Stomach (tissue), 4 donors: Measurements from ENCODE around the gene KLF17.

ENCODE experiments used
- CTCF ChIP-seq, 7 experiments: fragments of 450-650 bp in 4 of 7; fragments of 200-600 bp in 3 of 7; sonication (generic) in 3 of 7; IDR thresholded peaks; one replicate each; pipeline ENCODE4 v1.5.1; 2016 to 2019; ENCODE audit warnings: antibody characterized with exemption in 7 of 7, control low read depth in 2 of 7, mild to moderate bottlenecking in 1 of 7
- POLR2A ChIP-seq, 4 donors: fragments of 450-650 bp; IDR thresholded peaks; one replicate each; pipeline ENCODE4 v1.6.1; 2016; ENCODE audit warnings: antibody characterized with exemption in 4 of 4, control low read depth in 2 of 4, mild to moderate bottlenecking in 1 of 4, moderate library complexity in 1 of 4
- POLR2AphosphoS5 ChIP-seq, 3 donors: sonication (generic); formaldehyde crosslinking; IDR thresholded peaks; one replicate each; pipeline ENCODE4 v1.6.1; 2016; ENCODE audit warnings: antibody characterized with exemption in 3 of 3

DNA sequence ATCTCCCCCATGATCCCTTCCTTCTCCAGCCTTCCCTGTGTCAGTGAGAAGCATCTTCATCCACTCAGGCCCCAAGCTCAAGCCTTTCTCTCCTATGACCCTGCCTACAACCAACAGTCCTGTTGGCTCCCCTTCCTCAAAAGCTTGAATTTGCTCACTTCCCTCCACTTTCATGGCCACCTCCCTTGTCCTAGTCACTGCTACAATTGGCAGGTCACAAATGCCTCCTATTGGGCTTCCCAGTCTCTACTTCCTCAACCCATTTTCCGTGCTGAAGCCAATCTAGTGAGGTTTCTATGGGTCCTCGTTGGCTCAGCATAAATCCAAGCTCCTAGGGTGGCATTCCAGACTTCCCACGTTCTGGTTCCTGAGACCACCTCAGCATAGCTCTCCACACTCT, 47.2 kb upstream of the KLF17 start:
- TF ChIP-seq POLR2A (IDR thresholded peaks at IDR 0.05) = no peak
- no peak for TF ChIP-seq CTCF (IDR thresholded peaks at IDR 0.05)
- no peak for TF ChIP-seq POLR2AphosphoS5 (IDR thresholded peaks at IDR 0.05)
